GM12892 (cell line): ENCODE results near the gene TCHH.

Source experiments
- POLR2A ChIP-seq: IDR thresholded peaks from 2 replicates; pipeline ENCODE4 v1.6.1; 2011; ENCODE audit warnings: low read depth, low read length, control low read depth
- POLR2AphosphoS5 ChIP-seq: IDR thresholded peaks from 2 replicates; pipeline ENCODE4 v1.6.1; 2011; ENCODE audit warnings: low read depth, low read length, control low read depth
- TAF1 ChIP-seq: IDR thresholded peaks from 2 replicates; pipeline ENCODE4 v1.6.1; 2011; ENCODE audit warnings: low read depth, mild to moderate bottlenecking, control low read depth, low read length, borderline replicate concordance

DNA sequence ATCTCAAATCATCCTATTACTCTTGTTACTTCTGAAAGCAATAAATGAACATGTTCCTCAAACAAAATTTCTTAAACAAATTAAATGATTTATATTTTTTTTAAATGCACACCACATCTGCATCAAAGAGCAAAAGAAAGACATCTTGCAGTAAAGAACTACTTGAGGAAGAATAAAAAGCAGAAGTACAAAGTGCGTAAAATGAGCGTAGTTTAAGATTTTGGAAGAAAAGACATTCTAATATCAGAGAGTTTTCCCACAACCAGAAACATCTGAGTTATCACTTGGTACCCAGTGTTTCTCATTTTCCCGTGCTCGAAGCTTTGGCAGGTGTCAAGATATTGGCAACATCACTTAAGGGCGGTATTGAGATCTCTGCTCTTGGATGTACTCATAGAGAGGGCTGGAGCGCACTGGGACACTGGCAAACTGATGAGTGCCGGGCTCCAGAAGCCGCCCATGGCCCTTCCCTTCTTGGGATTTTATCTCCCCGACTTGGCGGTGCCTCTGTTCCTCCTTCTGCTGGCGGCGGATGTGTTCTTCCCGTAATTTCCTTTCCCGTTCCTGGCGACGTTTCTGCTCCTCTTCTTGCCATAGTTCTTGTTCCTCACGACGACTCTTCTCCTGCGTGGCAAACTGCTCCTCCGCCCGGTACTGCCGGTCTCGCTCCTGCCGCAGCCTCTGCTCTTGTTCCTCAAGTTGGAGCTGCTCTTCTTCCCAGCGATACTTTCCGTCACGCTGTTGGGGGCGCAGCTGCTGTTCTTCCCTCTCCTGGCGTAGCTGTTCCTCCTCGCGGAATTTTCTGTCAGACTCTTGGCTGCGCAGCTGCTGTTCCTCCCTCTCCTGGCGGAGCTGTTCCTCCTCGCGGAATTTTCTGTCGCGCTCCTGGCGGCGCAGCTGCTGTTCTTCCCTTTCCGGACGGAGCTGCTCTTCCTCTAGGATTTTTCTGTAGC is 7.9 kb downstream of the TCHH start:
- TF ChIP-seq POLR2AphosphoS5 = no peak
- no peak for TF ChIP-seq POLR2A
- TF ChIP-seq TAF1 = no peak
